ENCODE data around the gene MRPS22. TPM values are rescaled to one million over a fixed set of nuclear protein-coding genes. Genes with fewer than 3 reads are reported as not detected.
"Not testable (repeated sequence)": the region's sequence is repeated elsewhere in the genome, so short reads cannot be mapped to it uniquely, and the experiment has no call there.

MRPS22 gene
- polyA plus RNA-seq, 3 donors = 19.2 to 43.2 (median 39.0) TPM

- H3K4me1 ChIP-seq (ENCODE audit: control insufficient read depth in 1 of 2, insufficient read depth in 2 of 2, low read length in 2 of 2) = peaks cover 0 to 7% of the 10 kb centered on the region in 2 donors
- H3K36me3 Mint-ChIP-seq = no peaks in the 10 kb centered on the region
- peak overlapping the region in 1 of 2 donors; percentile 65 for H3K4me3 Mint-ChIP-seq
- no peaks in the 10 kb centered on the region for H3K36me3 ChIP-seq (replicated peaks in 1 of 2; ENCODE audit: control insufficient read depth in 1 of 2, insufficient read depth in 2 of 2, low read length in 2 of 2)
- no peak overlapping the region for H3K9ac ChIP-seq (ENCODE audit: insufficient read depth, low read length, poor library complexity, severe bottlenecking)
- H3K9me3 ChIP-seq (replicated peaks in 1 of 2; ENCODE audit: control insufficient read depth in 1 of 2, insufficient read depth in 1 of 2, low read length in 2 of 2) = no peaks in the 10 kb centered on the region
- H3K27me3 ChIP-seq (ENCODE audit: control insufficient read depth in 2 of 2, insufficient read depth in 2 of 2, low read length in 2 of 2) = peaks cover 0 to 2% of the 10 kb centered on the region in 2 donors
- H3K27ac Mint-ChIP-seq = no peak overlapping the region
- no peaks in the 10 kb centered on the region for H4K20me1 ChIP-seq (ENCODE audit: insufficient read depth, low read length)
- peaks cover 2 to 20% (median 10%) of the 10 kb centered on the region in 3 donors for H3K27me3 Mint-ChIP-seq (ENCODE audit: low read depth in 3 of 3)
- under 1% methylated on average over 18 of the region's 25 CpGs for WGBS (ENCODE audit: insufficient coverage)
- H2AFZ ChIP-seq (ENCODE audit: insufficient read depth, low read depth, low read length, poor library complexity, severe bottlenecking) = peak overlapping the region; percentile 72
- H3K79me2 ChIP-seq (ENCODE audit: insufficient read depth, low read length) = no peaks in the 10 kb centered on the region
- peak overlapping the region in 1 of 3 experiments; percentile 37 for H3K4me3 ChIP-seq (replicated peaks in 1 of 3; ENCODE audit: low read depth in 2 of 3, low read length in 3 of 3)
- no peak overlapping the region for H3K27ac ChIP-seq (ENCODE audit: low read depth in 1 of 2, low read length in 2 of 2)
- peak; percentile 80 to 86 (median 82) for DNase-seq
- peak overlapping the region; percentile 51 for H3K4me2 ChIP-seq (replicated peaks; ENCODE audit: extremely low read depth, low read length, poor library complexity, severe bottlenecking)
- TF ChIP-seq CTCF (IDR thresholded peaks at IDR 0.05) = peak; percentile 100
- intact Hi-C loops (cut with micrococcal nuclease) = loop anchor here (2.0 to 5.0 kb wide), 3 partner anchors 217 to 393 kb away; no protein-coding TSS in a partner anchor
- no peaks in the 10 kb centered on the region for H3K9me3 Mint-ChIP-seq
- H3K4me1 Mint-ChIP-seq = peaks cover 8% of the 10 kb centered on the region
These were observed 14.4 kb upstream of the MRPS22 start for GRCh38 chr3:139329364-139329850.

- Mint-ChIP-seq H3K4me3 (no peak overlapping the region), H3K4me1 (peaks cover 8% of the 10 kb centered on the region), H3K27ac (no peak overlapping the region), H3K9me3 (no peaks in the 10 kb centered on the region), H3K36me3 (no peaks in the 10 kb centered on the region), H3K27me3 (ENCODE audit: low read depth in 3 of 3) (peaks cover 2 to 19% (median 10%) of the 10 kb centered on the region in 3 donors)
- intact Hi-C loops (cut with micrococcal nuclease) = no loop called here
- H3K79me2 ChIP-seq (ENCODE audit: insufficient read depth, low read length) = no peaks in the 10 kb centered on the region
- 100% methylated on average over 2 of the region's 2 CpGs for WGBS (ENCODE audit: insufficient coverage)
- H3K9me3 ChIP-seq (replicated peaks in 1 of 2; ENCODE audit: control insufficient read depth in 1 of 2, insufficient read depth in 1 of 2, low read length in 2 of 2) = no peaks in the 10 kb centered on the region
- H3K27me3 ChIP-seq (ENCODE audit: control insufficient read depth in 2 of 2, insufficient read depth in 2 of 2, low read length in 2 of 2) = peaks cover 0 to 2% of the 10 kb centered on the region in 2 donors
- H2AFZ ChIP-seq (ENCODE audit: insufficient read depth, low read depth, low read length, poor library complexity, severe bottlenecking) = no peak overlapping the region
- H3K4me3 ChIP-seq (replicated peaks in 1 of 3; ENCODE audit: low read depth in 2 of 3, low read length in 3 of 3) = no peak overlapping the region
- no peak overlapping the region for H3K27ac ChIP-seq (ENCODE audit: low read depth in 1 of 2, low read length in 2 of 2)
- H3K36me3 ChIP-seq (replicated peaks in 1 of 2; ENCODE audit: control insufficient read depth in 1 of 2, insufficient read depth in 2 of 2, low read length in 2 of 2) = no peaks in the 10 kb centered on the region
- no peak for TF ChIP-seq CTCF (IDR thresholded peaks at IDR 0.05)
- H3K9ac ChIP-seq (ENCODE audit: insufficient read depth, low read length, poor library complexity, severe bottlenecking) = no peak overlapping the region
- H4K20me1 ChIP-seq (ENCODE audit: insufficient read depth, low read length) = no peaks in the 10 kb centered on the region
- peaks cover 0 to 7% of the 10 kb centered on the region in 2 donors for H3K4me1 ChIP-seq (ENCODE audit: control insufficient read depth in 1 of 2, insufficient read depth in 2 of 2, low read length in 2 of 2)
- no peak overlapping the region for H3K4me2 ChIP-seq (replicated peaks; ENCODE audit: extremely low read depth, low read length, poor library complexity, severe bottlenecking)
- DNase-seq = no peak
These were observed 11.7 kb upstream of the MRPS22 start for GRCh38 chr3:139332092-139332491.

- H3K4me1 ChIP-seq (ENCODE audit: control insufficient read depth in 1 of 2, insufficient read depth in 2 of 2, low read length in 2 of 2); H3K27me3 ChIP-seq (ENCODE audit: control insufficient read depth in 2 of 2, insufficient read depth in 2 of 2, low read length in 2 of 2); H3K4me3 Mint-ChIP-seq; H3K27ac ChIP-seq (ENCODE audit: low read depth in 1 of 2, low read length in 2 of 2); H3K4me3 ChIP-seq (replicated peaks in 1 of 3; ENCODE audit: low read depth in 2 of 3, low read length in 3 of 3); H2AFZ ChIP-seq (ENCODE audit: insufficient read depth, low read depth, low read length, poor library complexity, severe bottlenecking); H3K9me3 ChIP-seq (replicated peaks in 1 of 2; ENCODE audit: control insufficient read depth in 1 of 2, insufficient read depth in 1 of 2, low read length in 2 of 2); H3K4me1 Mint-ChIP-seq; H3K36me3 ChIP-seq (replicated peaks in 1 of 2; ENCODE audit: control insufficient read depth in 1 of 2, insufficient read depth in 2 of 2, low read length in 2 of 2); H4K20me1 ChIP-seq (ENCODE audit: insufficient read depth, low read length); H3K79me2 ChIP-seq (ENCODE audit: insufficient read depth, low read length); H3K9ac ChIP-seq (ENCODE audit: insufficient read depth, low read length, poor library complexity, severe bottlenecking); H3K4me2 ChIP-seq (replicated peaks; ENCODE audit: extremely low read depth, low read length, poor library complexity, severe bottlenecking); intact Hi-C loops (cut with micrococcal nuclease); H3K27ac Mint-ChIP-seq; H3K9me3 Mint-ChIP-seq; H3K36me3 Mint-ChIP-seq; DNase-seq: not testable (repeated sequence)
- peaks cover 0 to 13% (median 6%) of the 10 kb centered on the region in 3 donors for H3K27me3 Mint-ChIP-seq (ENCODE audit: low read depth in 3 of 3)
- WGBS (ENCODE audit: insufficient coverage) = no CpG with 5 or more reads among the region's 1 CpG
These were observed 9.1 kb upstream of the MRPS22 start for GRCh38 chr3:139334675-139335074.

All from CD14-positive monocyte (primary cell).